Activated naive CD8-positive, alpha-beta T cell treated with anti-CD3 and anti-CD28 coated beads for 36 hours (primary cell): ENCODE data around the gene ARL6IP1. TPM values are rescaled to one million over a fixed set of nuclear protein-coding genes. Genes with fewer than 3 reads are reported as not detected.

Experiments used
- DNase-seq: peaks from one replicate; pipeline ENCODE4 v3.0.0; 2021
- H3K27ac Mint-ChIP-seq: one replicate; pipeline ENCODE4 v1.8.0; 2022; ENCODE audit warnings: mild to moderate bottlenecking, moderate library complexity, mixed read lengths
- H3K27me3 Mint-ChIP-seq: one replicate; pipeline ENCODE4 v1.8.0; 2022; ENCODE audit warnings: mild to moderate bottlenecking, mixed read lengths
- H3K36me3 Mint-ChIP-seq: one replicate; pipeline ENCODE4 v1.8.0; 2021; ENCODE audit warnings: mild to moderate bottlenecking, mixed read lengths
- H3K4me1 Mint-ChIP-seq: one replicate; pipeline ENCODE4 v1.8.0; 2021; ENCODE audit warnings: mixed read lengths
- H3K4me3 Mint-ChIP-seq: one replicate; pipeline ENCODE4 v1.8.0; 2022; ENCODE audit warnings: mild to moderate bottlenecking, moderate library complexity, mixed read lengths
- H3K9me3 Mint-ChIP-seq: one replicate; pipeline ENCODE4 v1.8.0; 2022; ENCODE audit warnings: mixed read lengths
- total RNA-seq, 2 experiments: library from RNA; stranded (reverse); gene quantifications; one replicate each; pipeline ENCODE4 v1.2.3, GENCODE V29; 2021

Gene ARL6IP1
- total RNA-seq, 2 experiments from 2014 or later, result 102 to 105 TPM

DNA sequence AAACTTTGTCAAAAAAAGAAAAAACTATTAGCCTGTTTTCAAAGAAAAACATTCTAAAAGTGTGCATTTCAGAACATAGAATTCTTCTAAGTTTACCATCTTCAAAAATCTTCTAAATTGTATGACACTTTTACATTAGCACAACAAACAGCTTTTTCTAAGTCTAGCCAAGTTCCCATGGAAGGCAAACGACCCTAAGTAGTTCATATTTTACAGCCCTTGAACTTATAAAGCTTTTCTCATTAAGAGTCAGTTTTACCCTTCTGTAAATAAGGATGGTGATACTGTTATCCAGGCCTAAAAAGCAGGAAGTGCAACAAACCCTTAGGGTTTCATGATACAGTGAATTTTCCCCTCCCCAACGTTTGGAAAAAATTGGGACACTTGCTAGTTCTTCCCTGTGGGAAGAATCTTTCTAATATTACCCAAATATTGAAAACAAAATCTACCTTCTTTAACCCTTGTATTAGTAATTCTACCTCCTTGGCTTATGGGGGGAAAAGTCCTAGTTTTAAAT, 4.0 kb upstream of the ARL6IP1 start:
- H3K4me1 Mint-ChIP-seq, result peaks cover 29% of the 10 kb centered on the region

DNA sequence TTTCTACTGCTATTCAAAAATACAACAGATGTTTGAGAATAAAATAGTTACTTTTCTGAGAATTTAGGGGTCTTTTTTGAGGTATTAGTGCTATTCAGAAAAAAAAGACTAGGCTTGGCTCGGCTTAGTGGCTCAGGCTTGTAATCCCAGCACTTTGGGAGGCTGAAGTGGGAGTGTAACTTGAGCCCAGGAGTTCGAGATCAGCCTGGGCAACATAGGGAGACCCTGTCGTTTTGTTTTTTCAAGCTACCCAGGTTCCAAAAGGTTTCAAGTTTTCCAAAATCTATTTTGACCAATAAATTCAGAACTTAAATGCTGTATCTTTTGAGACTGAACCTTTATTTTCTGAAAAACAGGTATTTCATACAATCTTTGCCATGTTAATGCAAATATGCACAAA, 3.2 kb upstream of the ARL6IP1 start:
- Mint-ChIP-seq H3K9me3 (no peaks in the 10 kb centered on the region), H3K27ac (peak overlapping the region; percentile 84), H3K4me3 (no peak overlapping the region), H3K27me3 (peaks cover 7% of the 10 kb centered on the region), H3K36me3 (peaks cover 35% of the 10 kb centered on the region), H3K4me1 (peaks cover 37% of the 10 kb centered on the region)
- no peak for DNase-seq

More for the DNA sequence above, 4.0 kb upstream of the ARL6IP1 start:
- Mint-ChIP-seq H3K36me3 (peaks cover 34% of the 10 kb centered on the region), H3K9me3 (no peaks in the 10 kb centered on the region), H3K27ac (peak overlapping the region; percentile 84), H3K4me3 (no peak overlapping the region), H3K27me3 (peaks cover 7% of the 10 kb centered on the region)
- no peak for DNase-seq

DNA sequence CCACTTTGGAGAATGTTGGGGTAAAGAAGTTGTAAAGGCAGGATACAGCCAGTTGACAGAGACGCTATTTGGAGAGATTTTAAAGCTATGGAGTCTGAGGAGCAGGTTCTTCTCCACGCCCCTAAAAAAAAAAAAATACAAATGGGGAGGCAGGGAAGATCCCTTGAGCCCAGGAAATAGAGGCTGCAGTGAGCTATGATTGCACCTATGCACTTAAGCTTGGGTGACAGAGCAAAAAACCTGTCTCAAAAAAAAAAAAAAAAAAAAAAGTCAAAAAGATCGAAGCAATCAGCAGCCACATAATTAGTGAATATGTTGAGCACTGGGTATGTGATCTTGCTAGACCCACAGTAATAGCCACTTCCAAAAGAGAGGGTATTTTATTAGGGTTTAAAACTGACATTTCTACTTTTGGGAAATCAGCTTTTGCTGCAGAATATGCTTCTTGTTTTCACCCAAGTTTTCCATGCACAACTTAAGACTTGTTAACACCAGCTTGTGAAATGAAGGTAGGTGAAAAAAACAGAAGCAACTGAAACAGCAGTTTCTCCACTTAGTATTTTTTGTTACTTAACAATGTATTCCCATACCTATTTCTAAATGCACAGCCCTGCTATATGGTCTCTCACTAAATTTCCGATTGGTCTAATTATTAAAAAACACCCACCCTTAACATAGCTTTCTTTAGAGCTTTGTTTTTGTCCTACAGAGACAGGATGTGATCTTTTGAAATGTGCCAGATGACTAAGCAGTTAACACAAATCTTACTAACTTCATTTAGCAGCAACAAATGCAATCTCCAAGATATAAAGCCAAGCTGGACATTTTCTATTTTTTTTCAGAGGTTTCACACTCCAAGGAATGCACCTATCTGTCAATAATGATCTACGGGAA, 2.5 kb upstream of the ARL6IP1 start:
- Mint-ChIP-seq H3K27me3 (peaks cover 7% of the 10 kb centered on the region), H3K36me3 (peaks cover 28% of the 10 kb centered on the region), H3K4me1 (peaks cover 39% of the 10 kb centered on the region), H3K4me3 (peak overlapping the region; percentile 48), H3K27ac (peak overlapping the region; percentile 84), H3K9me3 (no peaks in the 10 kb centered on the region)
- DNase-seq, result no peak

DNA sequence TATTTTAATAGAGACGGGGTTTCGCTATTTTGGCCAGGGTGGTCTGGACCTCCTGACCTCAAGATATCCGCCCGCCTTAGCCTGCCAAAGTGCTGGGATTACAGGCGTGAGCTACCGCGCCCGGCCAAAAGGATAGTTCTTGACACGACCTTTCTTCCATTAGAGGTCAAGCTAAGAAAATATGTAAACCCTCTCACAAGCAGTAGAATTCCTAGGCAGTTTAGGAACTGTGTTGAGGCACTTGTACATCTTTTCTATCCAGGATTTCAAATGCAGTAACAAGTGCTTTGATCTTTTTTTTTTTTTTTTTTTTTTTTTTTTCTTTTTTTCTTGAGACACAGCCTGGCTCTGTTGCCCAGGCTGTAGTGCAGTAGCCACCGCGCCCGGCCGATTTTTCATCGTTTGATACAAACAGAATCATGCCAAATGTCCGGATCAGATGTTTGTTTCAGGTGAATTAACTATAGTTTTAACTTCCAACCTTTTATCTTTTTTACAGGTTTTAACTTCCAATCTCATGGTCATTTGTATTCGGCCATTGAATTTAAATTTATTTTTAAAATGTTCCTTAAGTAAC, 1.5 kb upstream of the ARL6IP1 start:
- H3K27me3 Mint-ChIP-seq, result peaks cover 7% of the 10 kb centered on the region
- H3K4me1 Mint-ChIP-seq, result peaks cover 45% of the 10 kb centered on the region
- DNase-seq, result no peak
- peak overlapping the region; percentile 98 for H3K4me3 Mint-ChIP-seq
- peak overlapping the region; percentile 65 for H3K27ac Mint-ChIP-seq
- H3K36me3 Mint-ChIP-seq, result peaks cover 28% of the 10 kb centered on the region
- H3K9me3 Mint-ChIP-seq, result no peaks in the 10 kb centered on the region

DNA sequence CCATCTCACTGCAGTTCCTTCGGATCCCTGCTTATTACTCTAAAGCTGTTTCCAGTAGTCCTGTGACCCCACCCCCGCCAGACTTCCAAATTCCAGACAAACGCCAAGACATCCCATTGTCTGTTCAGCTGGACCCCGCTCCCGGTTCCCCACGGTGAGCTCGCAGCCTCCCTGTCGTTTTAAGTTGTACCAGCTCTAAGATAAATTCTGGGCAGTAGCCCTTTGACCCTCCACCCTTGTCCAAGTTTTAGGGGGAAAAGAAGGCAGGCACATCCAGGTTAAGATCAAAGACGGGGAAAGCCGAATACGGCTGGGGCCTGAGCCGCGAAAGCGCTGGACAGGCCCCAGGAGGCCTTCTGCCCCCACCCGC, 589 bp downstream of the ARL6IP1 start:
- Mint-ChIP-seq H3K27ac (peak overlapping the region; percentile 96), H3K4me1 (peaks cover 45% of the 10 kb centered on the region), H3K27me3 (peaks cover 7% of the 10 kb centered on the region), H3K4me3 (peak overlapping the region; percentile 98), H3K9me3 (no peaks in the 10 kb centered on the region), H3K36me3 (peaks cover 30% of the 10 kb centered on the region)
- no peak for DNase-seq

DNA sequence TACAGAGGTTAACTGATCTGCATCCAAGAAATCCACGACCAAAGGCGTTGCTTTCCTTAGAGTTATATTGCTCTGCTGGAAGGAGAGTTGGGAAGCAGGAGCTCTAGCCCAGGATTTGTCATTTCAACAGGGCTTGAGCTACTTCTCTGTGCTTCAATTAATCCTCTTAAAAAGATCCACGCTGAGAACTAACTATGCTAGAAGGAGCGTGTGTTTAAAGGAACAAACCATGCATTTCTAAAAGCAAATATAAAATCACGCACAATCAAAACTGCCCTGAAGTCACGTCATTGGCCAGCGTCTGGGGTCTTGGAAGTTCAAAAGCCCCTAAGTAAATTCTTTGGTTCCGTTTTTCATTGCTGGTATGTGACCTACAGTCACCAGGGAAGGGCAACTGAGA, 1.1 kb downstream of the ARL6IP1 start:
- peak overlapping the region; percentile 96 for H3K27ac Mint-ChIP-seq
- H3K4me1 Mint-ChIP-seq, result peaks cover 45% of the 10 kb centered on the region
- H3K4me3 Mint-ChIP-seq, result peak overlapping the region; percentile 98
- H3K9me3 Mint-ChIP-seq, result no peaks in the 10 kb centered on the region
- H3K27me3 Mint-ChIP-seq, result peaks cover 7% of the 10 kb centered on the region
- DNase-seq, result no peak
- peaks cover 30% of the 10 kb centered on the region for H3K36me3 Mint-ChIP-seq

DNA sequence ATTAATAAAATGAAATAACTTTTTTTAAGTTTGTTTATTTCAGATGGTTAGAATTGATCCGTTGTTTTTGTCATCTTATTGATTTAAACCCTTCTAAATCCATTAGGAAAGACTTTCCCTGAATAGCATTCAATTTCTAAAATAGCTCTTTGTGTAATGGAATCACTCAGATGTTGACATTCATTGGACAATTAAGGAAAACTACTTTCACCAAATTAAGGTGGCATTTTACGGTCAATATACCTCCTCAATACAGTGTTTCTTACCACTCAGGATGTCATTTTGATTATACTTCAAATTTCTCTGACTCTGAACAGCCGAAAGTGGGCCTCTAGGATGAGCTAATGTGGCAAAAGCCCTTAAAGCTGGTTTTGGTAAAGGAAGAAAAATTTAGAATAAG, 1.8 kb downstream of the ARL6IP1 start:
- peaks cover 7% of the 10 kb centered on the region for H3K27me3 Mint-ChIP-seq
- DNase-seq, result no peak
- H3K36me3 Mint-ChIP-seq, result peaks cover 30% of the 10 kb centered on the region
- H3K4me1 Mint-ChIP-seq, result peaks cover 40% of the 10 kb centered on the region
- peak overlapping the region; percentile 96 for H3K27ac Mint-ChIP-seq
- H3K4me3 Mint-ChIP-seq, result peak overlapping the region; percentile 98
- H3K9me3 Mint-ChIP-seq, result no peaks in the 10 kb centered on the region

DNA sequence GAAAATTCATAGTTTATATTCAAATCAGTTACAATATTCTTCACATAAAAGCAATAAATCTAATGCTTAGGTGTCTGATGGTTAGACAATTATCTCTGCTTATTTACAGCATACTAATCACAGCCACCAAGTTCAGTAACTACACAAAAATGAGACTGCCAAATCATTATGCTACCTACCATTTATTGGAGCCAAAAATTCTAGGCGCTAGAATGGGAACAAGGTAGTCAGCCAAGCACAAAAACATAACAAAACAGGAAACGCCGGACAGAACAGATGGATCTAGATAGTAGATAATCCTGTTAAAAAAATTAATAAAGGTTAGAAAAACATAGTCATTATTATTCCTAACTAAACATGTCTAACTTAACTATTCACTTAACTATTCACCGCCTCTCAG, 3.6 kb downstream of the ARL6IP1 start:
- no peak for DNase-seq
- H3K4me1 Mint-ChIP-seq, result peaks cover 27% of the 10 kb centered on the region
- no peak overlapping the region for H3K4me3 Mint-ChIP-seq
- H3K9me3 Mint-ChIP-seq, result no peaks in the 10 kb centered on the region
- peaks cover 7% of the 10 kb centered on the region for H3K27me3 Mint-ChIP-seq
- peaks cover 38% of the 10 kb centered on the region for H3K36me3 Mint-ChIP-seq
- no peak overlapping the region for H3K27ac Mint-ChIP-seq

DNA sequence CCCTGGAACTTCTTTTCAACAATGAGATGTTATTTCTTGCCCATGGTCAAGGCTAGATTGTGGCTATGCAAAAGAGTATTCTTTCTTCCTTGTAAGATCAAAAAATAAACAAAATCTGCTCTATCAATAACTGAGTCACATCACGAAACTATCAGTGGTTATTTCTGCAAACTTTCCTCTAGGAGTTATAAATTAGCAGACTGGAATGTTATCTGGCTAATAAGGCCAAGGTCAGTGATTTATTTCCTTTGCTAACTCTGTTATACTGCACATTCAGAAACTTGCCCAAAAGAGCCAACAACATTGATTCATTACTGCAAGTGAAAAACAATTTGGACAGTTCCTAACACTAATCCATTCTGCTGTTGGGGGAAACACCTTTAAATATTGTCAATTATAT, 5.0 kb downstream of the ARL6IP1 start:
- Mint-ChIP-seq H3K36me3 (peaks cover 40% of the 10 kb centered on the region), H3K4me3 (no peak overlapping the region), H3K27ac (no peak overlapping the region), H3K4me1 (peaks cover 17% of the 10 kb centered on the region), H3K27me3 (peaks cover 5% of the 10 kb centered on the region), H3K9me3 (no peaks in the 10 kb centered on the region)
- DNase-seq, result no peak

DNA sequence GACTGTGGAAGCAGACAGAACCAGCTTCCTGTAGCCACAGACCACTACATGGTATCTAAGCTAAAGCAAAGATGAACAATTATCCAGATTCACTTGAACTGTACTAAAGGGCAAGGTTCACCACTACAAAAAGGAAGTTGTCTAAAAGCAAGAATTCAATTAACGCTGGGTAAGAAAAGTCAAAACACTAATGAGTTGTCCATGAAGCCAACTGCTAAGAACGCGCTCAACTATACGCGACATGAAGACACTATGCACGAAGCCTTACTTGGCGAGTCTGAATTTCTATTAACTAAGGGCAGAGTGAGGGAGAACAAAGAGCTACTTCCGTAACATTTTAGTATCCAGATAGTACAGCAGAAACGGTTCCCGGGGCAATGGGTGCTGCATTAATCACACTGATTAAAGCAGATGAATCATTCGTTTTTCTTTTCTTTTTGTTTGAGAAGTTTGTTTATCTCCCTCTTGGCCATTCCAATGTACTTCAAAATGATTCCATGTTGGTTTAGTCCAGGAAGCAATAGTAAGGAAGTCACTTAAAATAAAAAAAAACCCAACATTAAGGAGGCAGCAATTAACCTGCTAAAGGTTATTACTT, 8.4 kb downstream of the ARL6IP1 start:
- peaks cover 8% of the 10 kb centered on the region for H3K27me3 Mint-ChIP-seq
- DNase-seq, result no peak
- no peak overlapping the region for H3K4me3 Mint-ChIP-seq
- H3K4me1 Mint-ChIP-seq, result peaks cover 14% of the 10 kb centered on the region
- H3K9me3 Mint-ChIP-seq, result no peaks in the 10 kb centered on the region
- peaks cover 59% of the 10 kb centered on the region for H3K36me3 Mint-ChIP-seq
- no peak overlapping the region for H3K27ac Mint-ChIP-seq

DNA sequence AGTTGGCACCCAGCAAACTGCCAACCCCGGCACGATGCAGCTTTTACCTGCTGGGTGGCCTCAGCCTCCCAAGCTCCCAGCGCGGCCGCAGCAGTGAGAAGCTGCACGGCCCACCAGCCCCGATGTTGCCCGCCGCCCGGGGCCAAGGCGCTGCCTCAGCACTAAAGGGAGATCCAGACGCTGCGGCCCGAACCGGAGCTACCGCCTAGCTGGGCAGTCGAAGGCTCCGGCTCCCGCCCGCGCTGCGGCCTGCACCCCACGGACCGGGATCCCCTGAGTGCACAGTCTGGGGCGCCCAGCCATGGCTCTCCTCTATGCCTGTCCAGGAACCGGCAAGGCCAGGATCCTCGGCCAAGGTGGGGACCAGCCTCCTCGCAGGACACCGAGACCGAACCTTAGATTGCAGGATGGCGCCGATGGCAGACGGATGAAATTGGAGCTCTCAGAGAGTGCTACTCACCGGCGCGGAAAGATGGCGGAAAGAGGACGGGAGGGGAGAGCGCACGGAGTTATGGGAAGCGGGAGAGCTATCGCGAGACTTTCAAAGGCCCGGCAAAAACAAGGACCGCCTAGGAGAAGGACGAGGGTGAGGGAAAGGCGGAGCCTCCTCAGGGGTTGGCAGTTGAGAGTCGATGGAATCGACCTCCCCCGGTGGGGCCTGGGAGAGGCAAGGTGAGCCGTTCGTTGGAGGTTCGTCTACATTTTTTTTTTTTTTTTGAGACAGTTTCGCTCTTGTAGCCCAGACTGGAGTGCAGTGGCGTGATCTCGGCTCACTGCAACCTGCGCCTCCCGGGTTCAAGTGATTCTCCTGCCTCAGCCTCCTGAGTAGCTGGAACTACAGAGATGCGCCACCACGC, 11.3 kb downstream of the ARL6IP1 start, which contains the start of gene RPS15A:
Gene RPS15A, minus strand, starts transcription at position 485 of the 857 bp plus-strand sequence. CDS start 1,221 bp downstream, outside the sequence.
- Mint-ChIP-seq H3K27me3 (peaks cover 8% of the 10 kb centered on the region), H3K4me1 (peaks cover 40% of the 10 kb centered on the region), H3K4me3 (peak within 1 kb of the TSS; percentile 89), H3K27ac (peak within 1 kb of the TSS; percentile 98), H3K9me3 (no peaks in the 10 kb centered on the region), H3K36me3 (peaks cover 75% of the 10 kb centered on the region)
- peak; percentile 92 for DNase-seq

DNA sequence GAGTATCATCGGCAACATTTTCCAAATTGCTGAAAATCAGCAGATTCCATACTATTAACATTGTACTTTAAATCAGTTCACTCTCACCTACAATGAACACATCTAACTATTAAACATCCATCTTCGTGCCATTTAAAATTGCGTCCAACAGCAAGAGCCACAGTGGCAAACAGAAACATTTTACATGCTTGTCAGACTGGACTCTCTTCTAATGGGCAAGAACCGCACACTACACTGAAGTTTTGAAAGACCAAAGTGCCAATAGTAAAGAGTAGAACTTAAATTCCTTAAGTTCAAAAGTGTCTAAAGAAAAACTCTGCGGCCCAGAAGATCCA, 11.9 kb downstream of the ARL6IP1 start:
- Mint-ChIP-seq H3K4me1 (peaks cover 46% of the 10 kb centered on the region), H3K9me3 (no peaks in the 10 kb centered on the region), H3K36me3 (peaks cover 81% of the 10 kb centered on the region), H3K4me3 (peak overlapping the region; percentile 89), H3K27me3 (peaks cover 8% of the 10 kb centered on the region), H3K27ac (peak overlapping the region; percentile 98)
- no peak for DNase-seq

DNA sequence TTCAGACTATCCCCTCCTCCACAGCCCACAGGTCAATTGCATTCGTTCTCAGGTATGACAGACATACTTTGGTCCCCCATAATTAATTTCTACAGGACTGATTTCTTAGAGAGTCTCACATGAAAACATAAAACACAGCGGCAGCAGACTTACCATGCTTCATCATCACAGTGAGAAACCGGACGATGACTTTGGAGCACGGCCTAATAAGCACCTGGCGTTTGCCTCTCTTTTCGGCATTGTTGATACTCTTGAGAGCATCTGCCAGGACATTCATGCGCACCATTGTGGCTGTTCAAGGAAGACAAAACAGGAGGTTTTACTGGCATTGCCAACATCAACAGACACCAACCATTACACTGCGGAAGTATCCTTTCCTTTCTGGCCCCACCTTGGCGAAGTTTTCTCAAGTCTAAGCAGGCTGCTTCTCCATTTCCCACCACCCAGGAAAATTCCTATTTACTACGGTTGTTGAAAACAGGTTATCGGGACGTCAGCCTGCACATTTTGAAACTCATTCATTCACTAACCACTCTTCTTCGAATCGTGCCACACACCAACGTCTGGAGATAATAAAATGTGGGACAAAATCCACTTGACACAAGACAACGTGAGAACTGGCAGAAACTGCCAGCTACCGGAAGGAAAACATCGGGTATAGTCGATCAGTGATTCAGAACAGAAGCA, 12.4 kb downstream of the ARL6IP1 start:
- H3K4me3 Mint-ChIP-seq, result peak overlapping the region; percentile 89
- no peak for DNase-seq

More for the DNA sequence above, 12.4 kb downstream of the ARL6IP1 start:
- Mint-ChIP-seq H3K27me3 (peaks cover 8% of the 10 kb centered on the region), H3K27ac (peak overlapping the region; percentile 98), H3K36me3 (peaks cover 81% of the 10 kb centered on the region), H3K9me3 (no peaks in the 10 kb centered on the region), H3K4me1 (peaks cover 47% of the 10 kb centered on the region)
